IMR-90 (cell line): Measurements from ENCODE around the gene ENTREP3. TPM values are rescaled to one million over a fixed set of nuclear protein-coding genes. Genes with fewer than 3 reads are reported as not detected.

Source experiments
- ATAC-seq: fragments of 200-7000 bp; cut with Tn5 transposase; 2 replicates; pipeline ENCODE4 v1.9.1; 2020; ENCODE audit warnings: low read depth, mild to moderate bottlenecking, moderate library complexity
- BruUV-seq: library from RNA; stranded (reverse); fragments of 400-500 nt; replicated peaks from 2 replicates; lab custom pipeline; 2021; lab: Mats Ljungman, UMichigan
- CTCF ChIA-PET: fragments of 300-600 bp; formaldehyde crosslinking; extraction: SDS; loops from one replicate; lab custom pipeline; 2021; ENCODE audit warnings: antibody characterized with exemption; lab: Yijun Ruan, JAX
- POLR2A ChIA-PET: fragments of 300-600 bp; sonication (Branson Sonifier 250); formaldehyde crosslinking; loops from one replicate; lab custom pipeline; 2022; ENCODE audit warnings: antibody characterized with exemption; ENCODE audit not compliant: unreplicated experiment; lab: Charles Lee
- DNase-seq: peaks from one replicate; pipeline ENCODE4 v3.0.0; 2013
- H2AFZ ChIP-seq: replicated peaks from 2 replicates; pipeline ENCODE3; 2013; ENCODE audit warnings: low read length, mild to moderate bottlenecking; ENCODE audit not compliant: poor library complexity
- H2AK5ac ChIP-seq: 2 replicates; pipeline ENCODE4 v1.6.1; 2013; ENCODE audit warnings: low read depth, low read length, inconsistent platforms
- H2AK9ac ChIP-seq: replicated peaks from 2 replicates; pipeline ENCODE3; 2013; ENCODE audit warnings: mild to moderate bottlenecking, low read depth, low read length, moderate library complexity; ENCODE audit not compliant: poor library complexity
- H2BK120ac ChIP-seq: 2 replicates; pipeline ENCODE4 v1.6.1; 2013; ENCODE audit warnings: low read depth, low read length, inconsistent platforms
- H2BK15ac ChIP-seq: 3 replicates; pipeline ENCODE4 v1.6.1; 2013; ENCODE audit warnings: low read depth, low read length, inconsistent platforms
- H2BK20ac ChIP-seq: 2 replicates; pipeline ENCODE4 v1.6.1; 2013; ENCODE audit warnings: low read depth, mild to moderate bottlenecking, inconsistent platforms, low read length, moderate library complexity
- H2BK5ac ChIP-seq: 2 replicates; pipeline ENCODE4 v1.6.1; 2013; ENCODE audit warnings: mild to moderate bottlenecking, low read depth, low read length, inconsistent platforms; ENCODE audit not compliant: poor library complexity, severe bottlenecking
- H3K14ac ChIP-seq: replicated peaks from 2 replicates; pipeline ENCODE4 v1.6.1; 2013; ENCODE audit warnings: low read depth, low read length, inconsistent platforms
- H3K18ac ChIP-seq: 2 replicates; pipeline ENCODE4 v1.6.1; 2013; ENCODE audit warnings: low read depth, low read length, control low read depth
- H3K23ac ChIP-seq: 2 replicates; pipeline ENCODE4 v1.6.1; 2013; ENCODE audit warnings: low read depth, low read length, inconsistent platforms
- H3K27ac ChIP-seq: 2 replicates; pipeline ENCODE4 v1.5.1; 2013; ENCODE audit warnings: mild to moderate bottlenecking, control low read depth, low read length; ENCODE audit not compliant: insufficient read depth
- H3K27me3 ChIP-seq: 2 replicates; pipeline ENCODE4 v1.6.1; 2013; ENCODE audit warnings: low read length; ENCODE audit not compliant: control insufficient read depth, insufficient read depth
- H3K36me3 ChIP-seq: 2 replicates; pipeline ENCODE4 v1.6.1; 2013; ENCODE audit warnings: low read length, mixed read lengths; ENCODE audit not compliant: control insufficient read depth, insufficient read depth
- H3K4ac ChIP-seq: 2 replicates; pipeline ENCODE4 v1.6.1; 2013; ENCODE audit warnings: low read depth, low read length, inconsistent platforms
- H3K4me1 ChIP-seq: 2 replicates; pipeline ENCODE4 v1.6.1; 2013; ENCODE audit warnings: low read length, mixed read lengths; ENCODE audit not compliant: control insufficient read depth, insufficient read depth
- H3K4me2 ChIP-seq: 2 replicates; pipeline ENCODE4 v1.6.1; 2013; ENCODE audit warnings: low read depth, mild to moderate bottlenecking, control low read depth, low read length, moderate library complexity
- H3K4me3 ChIP-seq: 2 replicates; pipeline ENCODE4 v1.5.1; 2013; ENCODE audit warnings: low read depth, mild to moderate bottlenecking, control low read depth, low read length, moderate library complexity; ENCODE audit not compliant: insufficient read depth
- H3K56ac ChIP-seq: 2 replicates; pipeline ENCODE4 v1.6.1; 2013; ENCODE audit warnings: low read length, inconsistent platforms; ENCODE audit not compliant: insufficient read depth; ENCODE audit errors: extremely low read depth
- H3K79me1 ChIP-seq, 2 experiments: 2 replicates each; pipeline ENCODE4 v1.6.1; 2013; ENCODE audit warnings: low read length in 2 of 2, inconsistent platforms in 1 of 2, low read depth in 1 of 2
- H3K9ac ChIP-seq: 2 replicates; pipeline ENCODE4 v1.6.1; 2013; ENCODE audit warnings: low read depth, low read length, control low read depth
- H3K9me1 ChIP-seq: 2 replicates; pipeline ENCODE4 v1.6.1; 2013; ENCODE audit warnings: low read length, inconsistent platforms; ENCODE audit not compliant: insufficient read depth
- H3K9me3 ChIP-seq: 2 replicates; pipeline ENCODE4 v1.6.1; 2013; ENCODE audit warnings: low read length; ENCODE audit not compliant: control insufficient read depth, insufficient read depth
- H4K20me1 ChIP-seq: 2 replicates; pipeline ENCODE4 v1.6.1; 2013; ENCODE audit warnings: low read length, inconsistent platforms; ENCODE audit not compliant: insufficient read depth
- H4K5ac ChIP-seq: 2 replicates; pipeline ENCODE4 v1.6.1; 2013; ENCODE audit warnings: mild to moderate bottlenecking, low read depth, low read length, control low read depth
- H4K8ac ChIP-seq, 2 experiments: 2 replicates each; pipeline ENCODE4 v1.6.1; 2013; ENCODE audit warnings: low read depth in 2 of 2, low read length in 2 of 2, control low read depth in 1 of 2, inconsistent platforms in 1 of 2
- H4K91ac ChIP-seq: 2 replicates; pipeline ENCODE4 v1.6.1; 2013; ENCODE audit warnings: low read depth, low read length, inconsistent platforms; ENCODE audit not compliant: insufficient read depth
- CEBPB ChIP-seq: IDR thresholded peaks from 2 replicates; pipeline ENCODE4 v1.6.1; 2012; ENCODE audit warnings: low read depth, low read length, improper control_type of control experiment
- FOS ChIP-seq: fragments of 150-350 bp; IDR thresholded peaks from 2 replicates; pipeline ENCODE4 v1.6.1; 2016; ENCODE audit warnings: low read depth, low read length
- MAFK ChIP-seq: IDR thresholded peaks from 2 replicates; pipeline ENCODE4 v1.6.1; 2012; ENCODE audit warnings: low read depth, low read length, improper control_type of control experiment
- MXI1 ChIP-seq: IDR thresholded peaks from 2 replicates; pipeline ENCODE4 v1.6.1; 2012; ENCODE audit warnings: low read depth, mild to moderate bottlenecking, low read length, moderate library complexity, borderline replicate concordance
- POLR2A ChIP-seq: IDR thresholded peaks from 2 replicates; pipeline ENCODE4 v1.6.1; 2012; ENCODE audit warnings: mild to moderate bottlenecking, low read depth, low read length
- RAD21 ChIP-seq: IDR thresholded peaks from 2 replicates; pipeline ENCODE4 v1.6.1; 2012; ENCODE audit warnings: low read length, improper control_type of control experiment
- RCOR1 ChIP-seq: IDR thresholded peaks from 2 replicates; pipeline ENCODE4 v1.6.1; 2012; ENCODE audit warnings: mild to moderate bottlenecking, low read length, improper control_type of control experiment; ENCODE audit not compliant: insufficient replicate concordance
- USF2 ChIP-seq: fragments of 150-350 bp; IDR thresholded peaks from 2 replicates; pipeline ENCODE4 v1.6.1; 2017; ENCODE audit warnings: mild to moderate bottlenecking, antibody characterized with exemption, low read length, low read depth
- WGBS, 2 experiments: methylation state at CpG; one replicate each; pipeline versions ENCODE4 v1.1.5 to v1.1.7; 2013; ENCODE audit warnings: missing lambda C conversion rate in 2 of 2; ENCODE audit not compliant: insufficient read length in 1 of 2; ENCODE audit errors: extremely low coverage in 2 of 2; 5-methylcytosine and 5-hydroxymethylcytosine counted together
- dilution Hi-C: fragments of 300-500 bp; cut with HindIII; formaldehyde crosslinking; loops from one replicate; pipeline ENCODE4 v1.14.3; 2018; ENCODE audit warnings: low sequenced_read_pairs; ENCODE audit not compliant: unreplicated experiment
- in situ Hi-C: fragments of 300-500 bp; cut with MboI; formaldehyde crosslinking; loops from 3 replicates; pipeline ENCODE4 v1.14.3; 2019; ENCODE audit warnings: low sequenced_read_pairs, inconsistent platforms, mixed read lengths
- intact Hi-C: fragments of 100-400 bp; cut with micrococcal nuclease; formaldehyde crosslinking; loops from 2 replicates; pipeline ENCODE4 v1.10.0; 2022
- polyA plus RNA-seq, 3 experiments: library from polyadenylated mRNA; depleted of rRNA; stranded (reverse); fragments of >200 nt; gene quantifications; 2 replicates each; pipeline ENCODE4 v1.2.3, GENCODE V29; 2012; ENCODE audit warnings: low replicate concordance in 1 of 3
- total RNA-seq: library from RNA; depleted of rRNA; stranded (reverse); fragments of >200 nt; gene quantifications from 2 replicates; pipeline ENCODE4 v1.2.3, GENCODE V29; 2012

The ENTREP3 gene
- total and polyA plus RNA-seq, 2 of the 4 experiments (the other 2 are of a cell fraction), result 1.4 to 23.8 TPM

- BruUV-seq, result no TSS peak
- no peaks in the 10 kb centered on the region for H3K27me3 ChIP-seq
- no peak overlapping the region for H3K14ac ChIP-seq
- WGBS, 2 experiments, result no CpG with 5 or more reads among the region's 3 CpGs
- no peak overlapping the region for H2BK5ac ChIP-seq
- no peak overlapping the region for H3K4me2 ChIP-seq
- H4K91ac ChIP-seq, result no peak overlapping the region
- H3K9me1 ChIP-seq, result peaks cover 15% of the 10 kb centered on the region; the same call in 1 of the 2 replicates
- no peak overlapping the region for H2AK5ac ChIP-seq
- no peak overlapping the region for H2BK15ac ChIP-seq
- no peak overlapping the region for H2BK20ac ChIP-seq
- ATAC-seq, result no peak
- in situ Hi-C loops (no loop called here), dilution Hi-C loops (no loop called here), intact Hi-C loops (no loop called here)
- H4K5ac ChIP-seq, result no peak overlapping the region
- no peak overlapping the region for H3K9ac ChIP-seq
- POLR2A ChIA-PET, result no interaction called here
- H2BK120ac ChIP-seq, result no peak overlapping the region
- H3K27ac ChIP-seq, result no peak overlapping the region
- no peaks in the 10 kb centered on the region for H3K9me3 ChIP-seq
- TF ChIP-seq USF2, result no peak
- no peak for TF ChIP-seq RCOR1
- TF ChIP-seq RAD21, result no peak
- TF ChIP-seq POLR2A, result no peak
- TF ChIP-seq MXI1, result no peak
- TF ChIP-seq CEBPB, result no peak
- no peak for TF ChIP-seq FOS
- no peak for TF ChIP-seq MAFK
- CTCF ChIA-PET, result no interaction called here
- H3K18ac ChIP-seq, result no peak overlapping the region
- H3K79me1 ChIP-seq, result peaks cover 13 to 30% of the 10 kb centered on the region in 2 experiments; a peak in 3 of 4 replicates
- H4K8ac ChIP-seq, result no peak overlapping the region
- peaks cover 28% of the 10 kb centered on the region for H3K36me3 ChIP-seq
- peak overlapping the region; percentile 7 for H2AK9ac ChIP-seq
- H2AFZ ChIP-seq, result no peak overlapping the region
- H3K56ac ChIP-seq, result no peak overlapping the region
- H4K20me1 ChIP-seq, result no peaks in the 10 kb centered on the region
- H3K4me1 ChIP-seq, result peaks cover 12% of the 10 kb centered on the region
- H3K23ac ChIP-seq, result no peak overlapping the region
- no peak for DNase-seq
- H3K4me3 ChIP-seq, result no peak overlapping the region
- no peak overlapping the region for H3K4ac ChIP-seq
Observed at GRCh38 chr1:155198547-155198906, 56.8 kb downstream of the ENTREP3 start.
